ENCODE data around the gene SYNE2.

The SYNE2 gene

DNA sequence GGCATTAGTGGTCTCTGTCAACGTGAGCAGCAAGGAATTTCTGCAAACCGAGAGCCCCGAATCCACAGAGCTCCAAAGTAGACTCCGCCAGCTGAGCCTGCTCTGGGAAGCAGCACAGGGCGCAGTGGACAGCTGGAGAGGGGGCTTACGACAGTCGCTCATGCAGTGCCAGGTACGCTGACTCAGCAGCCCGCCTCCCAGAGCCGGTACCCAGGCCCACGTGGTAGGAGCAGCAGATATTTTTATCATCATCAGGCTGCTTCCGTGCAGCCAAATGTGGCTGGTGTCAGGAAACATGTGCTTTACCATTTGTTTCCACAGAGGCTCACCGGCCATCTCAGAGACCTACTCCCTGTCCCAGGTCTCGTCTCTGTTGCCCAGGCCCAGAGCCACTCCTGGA is 367.7 kb downstream of the SYNE2 start:
- Histone ChIP-seq H3K4me1 (ENCODE audit: low read depth, poor library complexity, severe bottlenecking) (no peaks in the 10 kb centered on the region), H3K36me3 (ENCODE audit: insufficient read depth) (no peaks in the 10 kb centered on the region), H3K4me3 (IDR thresholded peaks at IDR 0.05; ENCODE audit: insufficient read depth, low read depth, low read length) (no peak overlapping the region), H2AFZ (ENCODE audit: low read depth) (no peak overlapping the region), H3K9ac (no peak overlapping the region), H3K4me2 (no peak overlapping the region), H4K20me1 (ENCODE audit: insufficient read depth) (no peaks in the 10 kb centered on the region), H3K27me3 (ENCODE audit: insufficient read depth, low read depth) (no peaks in the 10 kb centered on the region), H3K79me2 (ENCODE audit: insufficient read depth, low read depth) (no peaks in the 10 kb centered on the region), H3K27ac (no peak overlapping the region)
- TF ChIP-seq, protein P1, sequence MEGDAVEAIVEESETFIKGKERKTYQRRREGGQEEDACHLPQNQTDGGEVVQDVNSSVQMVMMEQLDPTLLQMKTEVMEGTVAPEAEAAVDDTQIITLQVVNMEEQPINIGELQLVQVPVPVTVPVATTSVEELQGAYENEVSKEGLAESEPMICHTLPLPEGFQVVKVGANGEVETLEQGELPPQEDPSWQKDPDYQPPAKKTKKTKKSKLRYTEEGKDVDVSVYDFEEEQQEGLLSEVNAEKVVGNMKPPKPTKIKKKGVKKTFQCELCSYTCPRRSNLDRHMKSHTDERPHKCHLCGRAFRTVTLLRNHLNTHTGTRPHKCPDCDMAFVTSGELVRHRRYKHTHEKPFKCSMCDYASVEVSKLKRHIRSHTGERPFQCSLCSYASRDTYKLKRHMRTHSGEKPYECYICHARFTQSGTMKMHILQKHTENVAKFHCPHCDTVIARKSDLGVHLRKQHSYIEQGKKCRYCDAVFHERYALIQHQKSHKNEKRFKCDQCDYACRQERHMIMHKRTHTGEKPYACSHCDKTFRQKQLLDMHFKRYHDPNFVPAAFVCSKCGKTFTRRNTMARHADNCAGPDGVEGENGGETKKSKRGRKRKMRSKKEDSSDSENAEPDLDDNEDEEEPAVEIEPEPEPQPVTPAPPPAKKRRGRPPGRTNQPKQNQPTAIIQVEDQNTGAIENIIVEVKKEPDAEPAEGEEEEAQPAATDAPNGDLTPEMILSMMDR (conservative IDR thresholded peaks at IDR 0.05; ENCODE audit: low read depth, low read length) = no peak

DNA sequence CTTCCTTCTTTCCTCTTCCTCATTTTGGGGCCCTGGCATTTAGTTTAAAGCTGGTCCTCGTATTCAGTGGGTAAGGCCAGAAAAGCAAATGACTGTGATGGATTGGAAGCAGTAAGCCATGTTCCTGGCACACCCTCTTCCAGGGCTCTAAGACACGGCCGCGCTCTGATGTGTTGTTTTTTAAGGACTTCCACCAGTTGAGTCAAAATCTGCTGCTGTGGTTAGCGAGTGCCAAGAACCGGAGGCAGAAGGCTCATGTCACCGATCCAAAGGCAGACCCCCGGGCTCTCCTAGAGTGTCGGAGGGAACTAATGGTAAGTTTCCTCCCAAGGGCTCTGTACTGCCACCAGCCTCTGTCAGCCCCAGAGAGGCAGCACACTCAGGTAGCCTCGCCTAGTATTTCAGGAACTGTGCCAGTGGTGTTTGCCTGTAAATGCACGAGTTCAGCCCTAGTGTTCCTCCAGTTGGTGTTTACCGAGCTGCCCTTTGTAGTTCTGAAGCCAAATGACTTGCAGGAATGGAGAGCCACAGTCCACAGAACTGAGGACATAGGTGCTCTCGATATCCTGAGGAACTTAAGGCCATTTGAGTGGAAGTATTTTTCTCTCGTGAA is 368.7 kb downstream of the SYNE2 start:
- Histone ChIP-seq H3K27me3 (ENCODE audit: insufficient read depth, low read depth) (no peaks in the 10 kb centered on the region), H3K36me3 (ENCODE audit: insufficient read depth) (no peaks in the 10 kb centered on the region), H4K20me1 (ENCODE audit: insufficient read depth) (no peaks in the 10 kb centered on the region), H3K4me2 (no peak overlapping the region), H3K4me1 (ENCODE audit: low read depth, poor library complexity, severe bottlenecking) (no peaks in the 10 kb centered on the region), H3K4me3 (IDR thresholded peaks at IDR 0.05; ENCODE audit: insufficient read depth, low read depth, low read length) (no peak overlapping the region), H3K27ac (no peak overlapping the region), H3K9ac (no peak overlapping the region), H3K79me2 (ENCODE audit: insufficient read depth, low read depth) (no peaks in the 10 kb centered on the region), H2AFZ (ENCODE audit: low read depth) (no peak overlapping the region)
- TF ChIP-seq, protein P1 (conservative IDR thresholded peaks at IDR 0.05; ENCODE audit: low read depth, low read length) = no peak

DNA sequence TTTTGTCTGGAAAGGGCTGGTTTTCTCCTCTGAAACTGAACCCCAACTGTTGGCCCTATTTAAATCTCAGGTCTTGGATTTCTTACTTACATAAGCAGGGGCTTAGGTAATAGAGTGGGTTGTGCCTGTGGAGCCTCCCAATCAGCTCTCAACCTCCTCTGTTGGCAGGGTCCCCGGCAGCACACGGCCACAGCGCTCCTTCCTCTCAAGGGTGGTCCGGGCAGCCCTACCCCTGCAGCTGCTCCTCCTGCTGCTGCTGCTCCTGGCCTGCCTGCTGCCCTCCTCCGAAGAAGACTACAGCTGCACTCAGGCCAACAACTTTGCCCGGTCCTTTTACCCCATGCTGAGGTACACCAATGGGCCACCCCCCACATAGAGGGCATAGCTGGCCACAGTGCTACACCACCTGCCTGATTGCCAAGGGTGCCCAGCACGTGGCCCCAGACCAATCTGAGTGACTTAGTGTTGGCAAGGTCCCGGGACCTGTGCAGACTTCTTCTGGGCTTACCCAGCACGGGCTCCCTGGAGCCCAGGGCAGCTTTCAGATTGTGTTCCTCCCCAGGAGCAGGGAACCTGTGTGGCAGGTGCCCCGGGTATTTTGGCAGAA is 372.4 kb downstream of the SYNE2 start:
- Histone ChIP-seq H3K4me3 (IDR thresholded peaks at IDR 0.05; ENCODE audit: insufficient read depth, low read depth, low read length) (no peak overlapping the region), H3K4me2 (no peak overlapping the region), H3K9ac (no peak overlapping the region), H3K27ac (no peak overlapping the region), H2AFZ (ENCODE audit: low read depth) (no peak overlapping the region), H4K20me1 (ENCODE audit: insufficient read depth) (no peaks in the 10 kb centered on the region), H3K36me3 (ENCODE audit: insufficient read depth) (no peaks in the 10 kb centered on the region), H3K27me3 (ENCODE audit: insufficient read depth, low read depth) (no peaks in the 10 kb centered on the region), H3K4me1 (ENCODE audit: low read depth, poor library complexity, severe bottlenecking) (no peaks in the 10 kb centered on the region), H3K79me2 (ENCODE audit: insufficient read depth, low read depth) (no peaks in the 10 kb centered on the region)
- TF ChIP-seq, protein P1 (conservative IDR thresholded peaks at IDR 0.05; ENCODE audit: low read depth, low read length) = no peak

DNA sequence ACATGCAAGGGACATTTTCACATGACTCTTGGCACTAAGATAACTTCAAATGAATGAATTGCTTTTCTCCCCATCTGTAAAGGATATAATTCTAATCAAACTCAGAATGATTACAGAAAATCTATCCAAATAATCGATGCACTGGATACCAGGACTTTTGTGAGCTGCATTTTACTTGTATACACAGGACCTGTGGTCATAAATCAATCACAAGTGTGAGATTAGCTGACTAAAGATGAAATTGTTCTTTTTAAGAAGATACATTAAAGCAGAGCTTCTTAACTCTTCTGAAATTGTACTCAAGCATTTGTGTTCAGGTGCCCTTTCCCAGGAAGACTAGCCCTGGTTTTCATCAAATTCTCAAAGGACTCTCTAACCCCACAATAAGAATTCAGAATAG is 375.1 kb downstream of the SYNE2 start:
- no peaks in the 10 kb centered on the region for H3K4me1 ChIP-seq (ENCODE audit: low read depth, poor library complexity, severe bottlenecking)
- no peak overlapping the region for H3K4me3 ChIP-seq (IDR thresholded peaks at IDR 0.05; ENCODE audit: insufficient read depth, low read depth, low read length)
- no peak overlapping the region for H2AFZ ChIP-seq (ENCODE audit: low read depth)
- no peak overlapping the region for H3K4me2 ChIP-seq
- H3K36me3 ChIP-seq (ENCODE audit: insufficient read depth) = no peaks in the 10 kb centered on the region
- no peak overlapping the region for H3K27ac ChIP-seq
- no peaks in the 10 kb centered on the region for H3K27me3 ChIP-seq (ENCODE audit: insufficient read depth, low read depth)
- no peaks in the 10 kb centered on the region for H4K20me1 ChIP-seq (ENCODE audit: insufficient read depth)
- H3K79me2 ChIP-seq (ENCODE audit: insufficient read depth, low read depth) = no peaks in the 10 kb centered on the region
- H3K9ac ChIP-seq = no peak overlapping the region
- TF ChIP-seq, protein P1 (conservative IDR thresholded peaks at IDR 0.05; ENCODE audit: low read depth, low read length) = no peak

All from KMS-11 (cell line).